Osteocyte (in vitro differentiated cells): Measurements from ENCODE around the gene SUOX. TPM values are rescaled to one million over a fixed set of nuclear protein-coding genes. Genes with fewer than 3 reads are reported as not detected.

Experiments
- DNase-seq: peaks from one replicate; pipeline ENCODE4 v3.0.0; 2021; ENCODE audit warnings: mixed read lengths; ENCODE audit not compliant: unreplicated experiment; ENCODE audit errors: extremely low spot score
- H3K27ac Mint-ChIP-seq: one replicate; pipeline ENCODE4 v1.8.0; 2021; ENCODE audit warnings: mild to moderate bottlenecking, mixed read lengths; ENCODE audit not compliant: unreplicated experiment
- H3K27me3 Mint-ChIP-seq: one replicate; pipeline ENCODE4 v1.8.0; 2021; ENCODE audit warnings: mixed read lengths; ENCODE audit not compliant: unreplicated experiment
- H3K36me3 Mint-ChIP-seq: one replicate; pipeline ENCODE4 v1.8.0; 2021; ENCODE audit warnings: mixed read lengths; ENCODE audit not compliant: unreplicated experiment
- H3K4me1 Mint-ChIP-seq: one replicate; pipeline ENCODE4 v1.8.0; 2021; ENCODE audit warnings: mixed read lengths; ENCODE audit not compliant: unreplicated experiment
- H3K4me3 Mint-ChIP-seq: one replicate; pipeline ENCODE4 v1.8.0; 2021; ENCODE audit warnings: mild to moderate bottlenecking, moderate library complexity, mixed read lengths; ENCODE audit not compliant: unreplicated experiment
- H3K9me3 Mint-ChIP-seq: one replicate; pipeline ENCODE4 v1.8.0; 2021; ENCODE audit warnings: mixed read lengths; ENCODE audit not compliant: unreplicated experiment
- CTCF ChIP-seq: fragments of 200-600 bp; sonication (generic); IDR thresholded peaks from 2 replicates; pipeline ENCODE4 v1.5.0; 2021; ENCODE audit warnings: antibody characterized with exemption, mild to moderate bottlenecking, moderate library complexity
- total RNA-seq: library from RNA; stranded (reverse); gene quantifications from 2 replicates; pipeline ENCODE4 v1.2.1, GENCODE V29; 2021

Gene SUOX
- total RNA-seq, 1 donor from 2014 or later = 19.4 TPM

GRCh38 chr12:56020423-56021184, 23.5 kb downstream of the SUOX start, which contains the start of gene IKZF4:
Gene IKZF4 (plus strand): TSS chr12:56021043. CDS start chr12:56021494, 451 bp downstream.
- no peaks in the 10 kb centered on the region for H3K27me3 Mint-ChIP-seq
- peaks cover 4% of the 10 kb centered on the region for H3K36me3 Mint-ChIP-seq
- H3K4me1 Mint-ChIP-seq = peaks cover 18% of the 10 kb centered on the region
- H3K4me3 Mint-ChIP-seq = peak within 1 kb of the TSS; percentile 63
- H3K9me3 Mint-ChIP-seq = no peaks in the 10 kb centered on the region
- peak within 1 kb of the TSS; percentile 73 for H3K27ac Mint-ChIP-seq
- TF ChIP-seq CTCF = no peak
- DNase-seq = no peak

- Mint-ChIP-seq H3K36me3 (peaks cover 4% of the 10 kb centered on the region), H3K4me3 (peak overlapping the region; percentile 14), H3K27me3 (no peaks in the 10 kb centered on the region), H3K4me1 (peaks cover 16% of the 10 kb centered on the region), H3K27ac (peak overlapping the region; percentile 56), H3K9me3 (no peaks in the 10 kb centered on the region)
- DNase-seq = no peak
- no peak for TF ChIP-seq CTCF
Measured at GRCh38 chr12:56021889-56022497, 24.9 kb downstream of the SUOX start.

- Mint-ChIP-seq H3K4me1 (peaks cover 1% of the 10 kb centered on the region), H3K9me3 (no peaks in the 10 kb centered on the region), H3K27ac (peak overlapping the region; percentile 32), H3K4me3 (no peak overlapping the region), H3K36me3 (peaks cover 24% of the 10 kb centered on the region), H3K27me3 (no peaks in the 10 kb centered on the region)
- no peak for DNase-seq
- no peak for TF ChIP-seq CTCF
Measured at GRCh38 chr12:56028511-56029165, 31.6 kb downstream of the SUOX start.

- Mint-ChIP-seq H3K4me1 (peaks cover 1% of the 10 kb centered on the region), H3K27ac (peak overlapping the region; percentile 32), H3K9me3 (no peaks in the 10 kb centered on the region), H3K27me3 (no peaks in the 10 kb centered on the region), H3K4me3 (no peak overlapping the region), H3K36me3 (peaks cover 24% of the 10 kb centered on the region)
- no peak for DNase-seq
- TF ChIP-seq CTCF = no peak
Measured at GRCh38 chr12:56029166-56029519, 32.1 kb downstream of the SUOX start.
